HG03095 (cell line): ENCODE results near the gene CHN2.
"Not testable (repeated sequence)": the region's sequence is repeated elsewhere in the genome, so short reads cannot be mapped to it uniquely, and the experiment has no call there.

ENCODE experiments used
- ATAC-seq: cut with Tn5 transposase; IDR thresholded peaks from one replicate; pipeline ENCODE4 v1.9.1; 2021; ENCODE audit warnings: moderate library complexity; ENCODE audit not compliant: unreplicated experiment

The CHN2 gene

GRCh38 chr7:29255199-29255878, 60.8 kb downstream of the CHN2 start:
- ATAC-seq: no peak

- no peak for ATAC-seq
These were observed 61.5 kb downstream of the CHN2 start for GRCh38 chr7:29255906-29256692.

DNA sequence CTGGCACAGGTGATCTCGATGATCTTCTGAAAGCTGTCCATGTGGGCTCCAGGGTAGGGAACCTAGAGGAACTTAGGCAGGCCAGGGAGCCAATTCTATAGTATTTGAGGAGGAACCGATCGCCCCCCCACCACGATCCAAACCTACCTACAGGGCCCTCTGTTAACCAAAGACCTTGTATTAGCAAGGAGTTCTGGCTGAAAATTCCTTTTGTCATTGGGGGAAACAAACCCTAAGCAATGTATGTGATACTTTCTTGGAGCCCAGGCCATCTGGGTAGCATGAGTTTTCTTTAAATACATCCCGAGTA, 62.1 kb downstream of the CHN2 start:
- no peak for ATAC-seq

GRCh38 chr7:29258951-29259350, 64.4 kb downstream of the CHN2 start:
- no peak for ATAC-seq

DNA sequence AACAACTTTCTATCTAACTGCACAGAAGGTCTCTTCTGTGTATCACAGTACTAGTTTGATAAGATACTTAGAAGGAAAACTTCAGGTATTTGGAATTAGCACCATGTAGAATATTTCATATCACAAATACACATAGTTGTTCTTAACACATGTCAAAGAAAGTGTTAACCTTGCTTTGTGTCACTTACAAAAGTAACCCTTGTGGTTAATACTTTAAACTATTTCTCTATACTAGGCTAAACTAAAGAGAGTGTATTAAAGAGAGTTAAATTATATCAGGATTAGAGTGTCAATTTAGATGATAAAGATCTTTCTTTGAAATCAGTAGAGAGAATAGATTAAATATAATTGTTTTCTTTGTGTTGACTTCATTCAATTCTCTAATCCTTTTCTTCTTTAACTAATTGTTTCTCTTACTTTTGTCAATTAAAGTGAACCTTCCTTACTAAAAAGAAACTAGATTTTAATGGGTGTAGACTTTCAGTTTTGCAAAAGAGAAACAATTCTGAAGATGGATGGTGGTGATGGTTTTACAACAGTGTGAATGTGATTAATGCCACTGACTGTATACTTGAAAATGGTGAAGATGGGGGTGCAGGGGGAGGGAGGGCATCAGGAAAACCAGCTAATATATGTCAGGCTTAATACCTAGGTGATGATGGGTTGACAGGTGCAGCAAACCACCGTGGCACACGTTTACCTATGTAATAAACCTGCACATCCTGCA, 67.8 kb downstream of the CHN2 start:
- ATAC-seq: no peak

DNA sequence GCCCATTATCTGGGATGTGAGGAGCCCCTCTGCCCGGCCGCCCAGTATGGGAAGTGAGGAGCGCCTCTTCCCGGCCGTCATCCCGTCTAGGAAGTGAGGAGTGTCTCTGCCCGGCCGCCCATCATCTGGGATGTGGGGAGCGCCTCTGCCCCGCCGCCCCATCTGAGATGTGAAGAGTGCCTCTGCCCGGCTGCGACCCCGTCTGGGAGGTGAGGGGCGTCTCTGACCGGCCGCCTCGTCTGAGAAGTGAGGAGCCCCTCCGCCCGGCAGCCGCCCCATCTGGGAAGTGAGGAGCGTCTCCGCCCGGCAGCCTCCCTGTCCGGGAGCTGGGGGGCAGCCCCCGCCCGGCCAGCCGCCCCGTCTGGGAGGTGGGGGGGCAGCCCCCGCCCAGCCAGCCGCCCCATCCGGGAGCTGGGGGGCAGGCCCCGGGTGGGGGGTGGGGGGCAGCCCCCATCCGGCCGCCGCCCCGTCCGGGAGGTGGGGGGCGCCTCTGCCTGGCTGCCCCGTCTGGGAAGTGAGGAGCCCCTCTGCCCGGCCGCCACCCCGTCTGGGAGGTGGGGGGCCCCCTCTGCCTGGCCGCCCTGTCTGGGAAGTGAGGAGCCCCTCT, 69.1 kb downstream of the CHN2 start:
- not testable (repeated sequence) for ATAC-seq

DNA sequence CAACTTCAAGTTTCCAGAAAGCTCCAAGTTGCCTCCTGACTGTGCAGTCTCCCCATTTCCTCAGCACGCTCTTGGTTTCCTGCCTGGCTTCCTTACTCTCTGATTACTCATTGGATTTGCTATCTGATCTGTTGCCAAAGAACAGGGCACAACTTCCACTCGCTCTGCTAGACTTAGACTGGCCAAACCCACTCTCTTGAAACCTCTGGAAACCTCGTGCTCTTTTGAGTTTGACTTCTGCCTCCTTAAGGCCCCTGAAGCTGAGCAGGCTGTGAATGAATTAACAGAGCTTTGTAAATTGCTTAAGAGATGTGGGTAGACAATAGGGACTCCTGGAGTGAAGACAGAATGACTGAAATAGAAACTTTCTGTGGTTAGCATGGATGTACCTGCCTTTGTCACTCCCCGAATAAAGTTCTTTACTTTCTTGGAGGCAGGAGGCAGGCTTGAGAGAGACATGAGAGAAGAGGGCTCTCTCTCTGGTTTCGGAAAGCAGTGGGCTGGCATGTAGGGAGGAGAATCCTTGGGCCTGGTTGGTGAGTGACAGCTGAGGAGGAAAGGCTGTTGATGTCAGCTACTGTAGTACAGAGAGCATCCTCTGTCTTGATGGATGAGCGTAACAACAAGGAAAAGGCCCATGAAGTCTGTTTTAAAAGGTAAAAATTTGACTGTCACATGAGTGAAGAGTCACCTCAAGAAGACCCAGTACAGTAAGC, 70.8 kb downstream of the CHN2 start:
- ATAC-seq: no peak

GRCh38 chr7:29269935-29270334, 75.4 kb downstream of the CHN2 start:
- no peak for ATAC-seq

GRCh38 chr7:29270594-29271318, 76.2 kb downstream of the CHN2 start:
- ATAC-seq: no peak

- ATAC-seq: no peak
These were observed 76.7 kb downstream of the CHN2 start for GRCh38 chr7:29271319-29271658.

DNA sequence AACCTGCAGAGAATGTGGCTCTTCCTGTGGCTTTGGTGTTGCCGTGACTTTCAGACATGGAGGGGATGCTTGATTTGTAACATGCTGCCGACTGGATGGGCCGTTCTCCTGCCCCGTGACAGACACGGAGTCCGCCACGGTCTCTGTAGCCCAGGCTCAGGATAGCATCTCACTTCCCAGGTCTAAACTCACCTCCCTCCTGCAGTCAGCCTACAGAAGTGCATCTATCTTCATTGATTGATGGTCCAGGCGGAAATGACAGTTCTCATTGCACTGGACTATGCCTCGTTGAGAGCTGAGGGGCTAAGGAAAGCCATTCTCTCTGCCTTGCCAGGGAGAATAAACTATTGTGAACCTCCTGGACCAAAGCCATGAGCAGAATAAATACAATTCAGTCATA, 77.5 kb downstream of the CHN2 start:
- ATAC-seq: no peak

DNA sequence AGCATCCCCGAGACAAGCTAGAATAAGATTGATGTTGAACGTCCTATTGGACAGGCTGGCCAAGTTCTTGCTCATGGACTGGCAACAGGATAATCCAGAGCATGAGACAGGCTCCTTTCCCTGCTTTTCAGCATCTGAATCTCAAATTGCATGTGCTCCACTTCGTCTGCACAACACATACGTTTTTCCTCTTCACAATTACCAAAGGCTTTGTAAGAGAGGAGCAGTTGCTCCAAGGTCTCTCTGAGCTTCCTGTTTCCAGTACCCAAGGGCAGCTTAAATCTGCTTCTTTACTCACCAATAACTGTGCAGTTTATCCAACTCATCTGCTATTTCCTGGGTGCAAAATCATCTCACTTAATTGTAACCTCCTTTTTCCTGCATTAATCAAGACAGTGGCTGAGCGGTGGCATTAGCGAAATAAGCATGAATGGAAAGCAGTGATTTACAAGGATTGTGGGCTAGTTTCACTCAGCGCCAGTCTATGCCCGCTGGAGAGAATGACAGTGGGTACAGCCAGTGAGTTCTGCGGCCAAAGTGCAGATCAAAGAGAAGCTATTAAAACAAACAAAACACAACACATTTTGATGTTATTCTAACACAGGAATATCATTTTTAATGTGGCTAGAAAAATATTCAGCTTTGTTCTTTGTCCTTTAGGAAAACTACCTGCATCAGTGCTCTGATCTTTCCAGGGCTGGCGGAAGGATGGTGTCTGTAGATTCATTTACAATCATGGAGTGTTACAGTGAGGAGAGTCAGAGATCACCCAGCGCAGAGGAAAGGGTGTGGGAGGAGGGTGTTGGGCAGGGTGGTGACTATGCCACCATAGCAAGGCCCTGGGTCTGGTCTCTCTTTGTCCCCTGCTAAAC, 79.8 kb downstream of the CHN2 start:
- no peak for ATAC-seq

- no peak for ATAC-seq
These were observed 80.4 kb downstream of the CHN2 start for GRCh38 chr7:29275018-29275318.

- no peak for ATAC-seq
These were observed 80.9 kb downstream of the CHN2 start for GRCh38 chr7:29275493-29275892.

- ATAC-seq: no peak
These were observed 81.6 kb downstream of the CHN2 start for GRCh38 chr7:29276199-29276598.

DNA sequence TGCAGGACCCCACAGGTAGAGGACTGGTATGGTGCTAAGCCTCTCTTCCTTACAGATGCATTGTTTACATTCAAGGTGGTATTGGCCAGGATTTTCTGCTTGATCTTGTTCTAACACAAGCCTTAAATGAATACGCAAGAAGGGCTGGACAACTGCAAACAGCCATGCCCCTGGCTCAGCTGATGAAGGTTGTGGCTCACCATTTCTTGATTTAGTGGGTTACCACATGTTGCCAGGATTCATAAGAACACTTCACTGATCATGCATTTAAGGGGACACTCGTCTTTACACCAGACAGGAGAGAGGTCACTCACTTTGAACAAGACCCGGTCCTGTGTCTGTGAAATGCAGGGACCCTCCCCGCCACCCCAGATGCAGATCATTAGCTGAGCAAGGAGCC, 82.2 kb downstream of the CHN2 start:
- no peak for ATAC-seq

GRCh38 chr7:29277436-29278215, 83.1 kb downstream of the CHN2 start:
- no peak for ATAC-seq

DNA sequence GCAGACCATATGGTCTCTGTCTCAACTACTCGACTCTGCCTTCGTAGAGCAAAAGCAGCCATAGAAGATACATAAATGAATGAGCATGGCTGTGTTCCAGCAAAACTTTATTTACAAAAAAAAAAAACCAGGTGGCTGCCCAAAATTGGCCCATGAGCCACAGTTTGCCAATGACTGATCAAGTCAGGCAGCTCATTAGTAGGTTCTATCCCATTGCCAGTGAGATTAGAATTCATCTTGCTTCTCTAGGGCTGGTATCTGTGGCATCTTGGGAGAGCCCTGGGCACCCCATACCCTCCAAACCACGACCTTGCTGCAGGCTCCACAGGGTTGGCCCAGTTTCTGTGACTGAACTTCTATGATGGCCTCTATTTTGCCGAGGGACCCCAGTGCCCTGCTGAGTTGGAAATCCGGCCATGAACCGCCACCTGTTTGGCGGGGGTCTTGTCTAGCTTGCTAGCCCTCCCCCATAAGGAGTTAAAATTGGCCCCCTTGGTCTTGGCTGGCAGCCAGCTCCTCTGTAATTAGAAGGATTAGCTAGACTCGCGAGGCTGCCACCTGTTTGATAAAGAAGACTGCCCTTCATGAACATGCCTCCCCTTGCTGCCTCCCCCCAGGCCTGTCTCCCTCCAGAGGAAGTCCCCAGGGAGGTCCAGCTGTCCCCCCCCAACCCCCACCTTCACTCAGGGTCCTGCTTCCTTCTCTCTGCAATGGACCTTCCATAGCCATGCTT, 83.9 kb downstream of the CHN2 start:
- ATAC-seq: no peak
